NCI-H128 (cell line): ENCODE results near the gene TREH.
A peak's percentile ranks its signal among the peaks of the same experiment; 100 is the strongest.

ENCODE experiments used
- DNase-seq: peaks from one replicate; lab custom pipeline; 2025; ENCODE audit not compliant: unreplicated experiment; lab: John Stamatoyannopoulos, UW

The TREH gene

GRCh38 chr11:118631142-118631909 lies 48.1 kb downstream of the TREH start:
- no peak for DNase-seq

GRCh38 chr11:118629761-118630661 lies 49.4 kb downstream of the TREH start:
- no peak for DNase-seq

GRCh38 chr11:118628861-118629549 lies 50.4 kb downstream of the TREH start:
- DNase-seq, result no peak

GRCh38 chr11:118628432-118628831 lies 51.0 kb downstream of the TREH start:
- no peak for DNase-seq

DNA sequence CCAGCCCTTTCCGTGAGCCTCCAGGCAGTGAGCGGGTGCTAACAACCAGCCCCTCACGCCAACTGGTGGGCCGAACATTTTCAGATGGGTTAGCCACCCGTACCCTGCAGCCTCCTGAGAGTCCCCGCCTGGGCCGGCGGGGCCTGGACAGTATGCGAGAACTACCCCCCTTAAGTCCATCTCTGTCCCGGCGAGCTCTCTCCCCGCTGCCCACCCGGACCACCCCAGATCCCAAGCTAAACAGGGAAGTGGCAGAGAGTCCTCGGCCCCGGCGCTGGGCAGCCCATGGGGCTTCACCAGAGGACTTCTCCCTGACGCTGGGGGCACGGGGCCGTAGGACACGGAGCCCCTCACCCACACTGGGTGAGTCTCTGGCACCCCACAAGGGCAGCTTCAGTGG lies 51.4 kb downstream of the TREH start:
- no peak for DNase-seq

DNA sequence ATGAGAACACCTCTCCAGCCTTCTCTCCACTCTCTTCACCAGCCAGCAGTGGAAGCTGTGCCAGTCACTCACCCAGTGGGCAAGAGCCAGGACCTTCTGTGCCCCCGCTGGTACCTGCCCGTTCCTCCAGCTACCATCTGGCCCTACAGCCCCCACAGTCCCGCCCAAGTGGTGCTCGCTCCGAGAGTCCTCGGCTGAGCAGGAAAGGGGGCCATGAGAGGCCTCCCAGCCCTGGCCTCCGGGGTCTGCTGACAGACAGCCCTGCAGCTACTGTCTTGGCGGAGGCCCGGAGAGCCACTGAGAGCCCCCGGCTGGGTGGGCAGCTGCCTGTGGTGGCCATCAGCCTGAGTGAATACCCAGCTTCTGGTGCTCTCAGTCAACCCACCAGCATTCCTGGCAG lies 51.9 kb downstream of the TREH start:
- DNase-seq, result no peak

DNA sequence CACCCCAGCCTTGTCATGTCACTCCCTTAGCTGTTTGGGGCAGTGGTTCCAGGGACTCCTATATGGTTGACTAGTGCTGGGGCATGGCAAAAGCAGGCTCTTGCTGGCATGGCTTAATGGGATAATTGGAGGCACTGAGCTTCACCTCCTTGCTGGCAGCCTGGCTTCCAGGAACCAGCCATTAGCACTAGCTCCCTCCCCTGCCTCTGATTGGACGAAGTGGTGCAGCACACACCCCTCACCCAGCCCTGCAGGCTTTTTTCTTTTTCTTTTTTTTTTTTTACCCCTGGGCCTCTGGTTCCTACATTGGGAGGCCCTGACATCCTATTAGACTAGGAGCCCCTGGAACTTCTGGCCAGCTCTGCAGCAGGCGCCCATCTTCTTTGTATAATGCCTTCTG lies 53.5 kb downstream of the TREH start:
- no peak for DNase-seq

- DNase-seq, result no peak
Measured at GRCh38 chr11:118625036-118625690, 54.3 kb downstream of the TREH start.

DNA sequence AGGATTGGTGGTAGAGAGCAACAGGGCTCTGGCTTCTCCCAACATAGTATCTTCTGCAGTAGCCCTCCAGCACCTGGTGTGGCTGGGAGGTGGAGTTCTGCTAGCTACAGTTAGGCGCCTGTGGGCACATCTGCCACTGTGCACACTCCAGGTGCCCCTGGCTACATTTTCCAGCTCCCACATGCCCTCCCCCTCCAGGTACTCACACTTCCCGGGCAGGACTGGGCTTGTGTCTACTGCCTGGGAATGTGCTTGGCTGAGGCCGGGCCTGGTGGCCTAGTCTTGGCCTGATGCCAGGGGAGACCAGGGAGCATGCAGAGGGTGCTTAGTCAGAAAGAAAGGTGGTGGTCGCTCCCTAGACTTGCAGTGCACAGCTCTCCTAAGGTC lies 56.2 kb downstream of the TREH start:
- DNase-seq, result peak; percentile 73

DNA sequence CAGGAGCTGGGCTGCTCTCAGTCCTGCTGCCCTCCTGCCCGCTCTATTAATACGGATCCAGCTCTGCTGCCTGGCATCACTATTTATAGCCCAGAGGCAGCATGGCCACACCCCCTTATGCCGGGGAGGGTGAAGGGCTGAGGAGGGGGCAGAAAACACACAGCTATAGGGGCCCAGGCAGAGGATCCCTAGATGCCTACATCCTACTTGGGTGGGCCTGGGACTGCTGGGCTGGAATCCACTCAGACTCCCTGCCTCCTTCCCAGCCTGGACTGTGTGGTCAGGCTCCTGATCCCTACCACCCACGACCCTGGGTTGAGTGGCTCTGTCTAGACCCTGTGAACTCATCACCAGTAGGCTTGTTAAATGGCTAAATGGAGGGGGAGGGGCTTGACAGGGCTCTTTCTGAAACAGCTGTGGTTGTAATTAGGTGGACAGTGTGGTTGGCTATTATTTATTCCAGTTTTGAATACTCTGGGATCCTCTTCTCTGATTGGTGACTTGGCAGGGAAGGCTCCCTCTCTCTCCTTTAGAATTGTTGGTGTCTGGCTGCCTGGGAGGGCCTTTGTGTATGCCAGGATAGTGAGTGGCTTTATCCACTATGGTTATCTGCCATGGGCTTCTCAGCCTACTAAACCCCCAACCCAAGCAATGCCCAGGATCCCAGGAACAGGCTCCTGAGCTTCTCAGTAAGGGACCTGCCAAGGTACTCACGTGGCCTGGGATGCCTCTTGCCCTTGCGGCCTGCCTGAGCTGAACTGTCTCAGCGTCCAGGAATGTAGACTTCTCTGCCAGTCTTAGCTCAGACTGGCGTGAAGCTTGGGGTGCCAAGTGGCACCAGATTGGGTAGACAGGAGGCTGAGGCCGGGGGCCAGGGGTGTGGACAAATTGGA lies 56.8 kb downstream of the TREH start:
- DNase-seq, result no peak

DNA sequence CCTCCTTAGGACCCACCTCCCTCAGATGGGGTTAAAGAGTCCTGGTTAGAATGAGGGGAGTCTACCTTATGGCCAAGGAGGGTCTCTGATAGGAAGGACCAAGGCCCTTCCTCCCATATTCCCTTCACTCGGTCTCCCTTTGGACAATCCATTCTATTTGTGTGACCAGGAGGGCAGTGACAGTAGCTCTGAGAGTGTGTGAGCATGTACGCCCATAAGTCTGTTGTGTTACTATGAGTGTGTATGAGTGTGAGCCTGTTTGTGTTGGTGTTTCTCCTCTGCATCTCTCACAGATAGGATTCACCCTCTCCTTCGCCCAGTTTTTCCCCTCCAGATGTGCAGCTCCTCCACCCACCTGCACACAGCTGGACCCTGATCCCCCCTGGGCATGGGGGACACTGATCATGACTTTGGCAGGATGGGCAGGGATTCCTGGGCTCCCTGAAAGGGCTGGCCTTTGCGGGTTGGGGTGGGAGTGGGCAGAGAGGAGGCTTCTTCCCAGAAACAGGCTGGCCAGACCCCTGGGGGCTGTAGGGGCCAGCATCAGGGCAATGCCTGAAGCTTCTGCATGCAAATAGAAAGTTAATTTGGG lies 57.6 kb downstream of the TREH start:
- no peak for DNase-seq

DNA sequence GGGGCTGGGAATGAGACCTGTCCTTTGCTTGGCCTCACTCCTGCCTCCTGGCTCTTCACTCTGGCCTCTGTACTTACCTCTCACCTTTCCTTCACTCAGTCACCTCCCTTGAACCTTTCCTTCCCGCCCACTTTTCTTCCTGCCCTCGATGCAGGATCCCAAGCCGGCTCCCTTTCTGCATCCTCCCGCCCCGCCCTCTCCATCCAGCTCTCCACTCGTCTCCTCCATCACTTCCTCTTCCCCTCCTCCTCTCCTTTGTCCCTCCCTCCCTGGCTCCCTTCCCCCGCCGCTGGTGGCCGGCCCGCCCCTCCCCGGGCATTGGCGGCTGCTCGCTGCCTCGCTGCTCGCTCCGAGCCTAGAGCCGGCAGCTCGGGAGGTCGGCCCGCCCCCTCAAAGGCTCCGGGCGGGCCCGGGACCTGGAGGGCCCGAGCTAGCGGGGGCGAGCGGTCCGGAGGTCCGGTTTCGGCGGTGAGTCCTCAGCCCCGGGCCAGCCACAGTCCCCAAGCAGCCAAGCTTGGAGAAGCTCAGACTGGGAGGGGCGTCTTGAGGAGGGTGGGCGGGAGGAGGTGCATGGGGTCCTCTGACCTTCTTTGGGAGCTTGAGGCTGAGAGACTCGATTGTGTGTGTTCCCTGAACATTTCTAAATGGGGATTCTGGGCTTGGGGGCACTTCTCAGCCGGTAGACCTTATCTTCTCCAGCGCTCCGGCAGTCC lies 58.2 kb downstream of the TREH start:
- peak; percentile 55 for DNase-seq

DNA sequence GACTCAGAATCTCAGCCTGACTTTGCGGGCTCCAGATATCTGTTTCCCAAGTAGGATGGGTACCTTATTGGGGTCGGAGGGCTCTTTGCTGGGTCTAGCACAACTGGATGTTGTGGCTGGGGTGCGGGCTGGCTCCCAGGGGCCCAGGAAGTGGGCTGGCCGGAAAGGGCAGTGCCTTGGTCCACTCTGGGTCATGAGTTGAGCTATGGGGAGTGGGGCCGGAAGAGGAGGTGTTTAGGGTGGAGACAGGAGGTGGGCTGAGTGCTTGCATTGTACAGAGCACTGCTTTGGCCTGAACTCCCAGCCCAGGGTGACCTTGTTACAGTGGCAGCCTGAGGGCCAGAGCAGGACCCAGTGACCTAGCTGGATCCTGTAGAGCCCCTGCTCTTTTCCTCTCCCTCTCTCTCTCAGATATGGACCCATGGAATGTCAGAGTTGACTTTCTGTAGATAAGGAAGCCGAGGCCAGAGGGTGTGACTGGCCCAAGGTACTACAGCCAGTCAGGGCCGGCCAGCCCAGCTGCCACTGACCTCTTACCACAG lies 58.9 kb downstream of the TREH start:
- DNase-seq, result no peak

- no peak for DNase-seq
Measured at GRCh38 chr11:118619444-118620197, 59.8 kb downstream of the TREH start.

DNA sequence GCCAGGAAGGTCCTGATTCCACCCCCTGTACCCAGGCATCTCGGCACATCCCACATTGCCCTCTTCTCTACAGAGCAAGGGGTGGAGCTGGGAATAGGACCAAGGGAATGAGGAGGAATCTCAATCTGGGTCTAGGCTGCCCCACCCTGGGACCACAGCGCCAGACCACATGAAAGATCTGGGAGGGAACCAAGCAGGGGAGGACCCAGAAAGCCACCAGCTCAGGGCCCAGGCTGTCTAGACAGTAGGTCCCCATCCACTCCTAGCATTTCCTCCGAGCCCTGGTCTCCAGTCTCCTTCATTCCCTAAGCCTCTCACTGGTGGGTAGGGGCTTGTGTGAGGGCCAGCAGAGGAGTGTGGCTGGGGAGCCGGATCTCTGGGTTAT lies 60.5 kb downstream of the TREH start:
- DNase-seq, result no peak

DNA sequence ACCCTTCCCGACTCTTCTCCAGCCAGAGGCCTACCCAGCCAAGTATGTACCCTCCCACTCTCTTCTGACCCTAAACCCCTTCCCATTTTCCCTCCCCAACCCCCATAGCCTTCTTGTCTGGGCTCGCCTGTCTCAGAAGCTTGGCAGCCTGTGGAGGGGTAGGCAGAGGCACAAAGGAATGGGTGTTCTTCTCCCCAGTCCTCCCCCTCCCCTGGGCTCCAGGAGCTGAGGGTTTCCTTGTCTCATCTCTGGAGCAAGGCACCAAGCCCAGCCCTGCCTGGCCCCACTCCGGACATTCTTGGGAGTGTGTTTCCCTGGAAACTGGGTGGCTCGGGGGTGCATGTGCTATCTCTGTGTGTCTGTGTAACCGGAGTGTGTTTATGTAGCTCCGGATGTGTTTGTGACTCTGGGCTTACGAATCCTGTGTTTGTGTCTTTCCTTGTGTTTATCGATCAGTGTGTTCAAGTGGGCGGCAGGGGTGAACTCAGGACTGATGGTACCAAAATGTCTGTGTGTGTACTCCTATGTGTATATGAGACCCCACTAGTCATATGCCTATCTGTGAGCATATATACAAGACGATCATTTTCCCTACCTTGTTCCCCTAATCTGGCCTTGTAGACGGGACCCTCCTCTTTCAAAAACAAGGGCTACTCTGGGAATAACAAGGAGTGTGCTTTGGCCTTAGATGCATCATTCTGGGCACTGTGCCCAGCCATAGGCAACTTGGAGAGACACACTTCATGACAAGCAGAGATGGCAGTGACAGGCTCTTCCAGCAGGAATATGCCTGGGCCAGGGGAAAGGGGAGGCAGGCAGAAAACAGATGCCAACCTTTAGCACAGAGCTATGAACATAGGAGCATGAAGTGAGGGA lies 61.1 kb downstream of the TREH start:
- no peak for DNase-seq

DNA sequence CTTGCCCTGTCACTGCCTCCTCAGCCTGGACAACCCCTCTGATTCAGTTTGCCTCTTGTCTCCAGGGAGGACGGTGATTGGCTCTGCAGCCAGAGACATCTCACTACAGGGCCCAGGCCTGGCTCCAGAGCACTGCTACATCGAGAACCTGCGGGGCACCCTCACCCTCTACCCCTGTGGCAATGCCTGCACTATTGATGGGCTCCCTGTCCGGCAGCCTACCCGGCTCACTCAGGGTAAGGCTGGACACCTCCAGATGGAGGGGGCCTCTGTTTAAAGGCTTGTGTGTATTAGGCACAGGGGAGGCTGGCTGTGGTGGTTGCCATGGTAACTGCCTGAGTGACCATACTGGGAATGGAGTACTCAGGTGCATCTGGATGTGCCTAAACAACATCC lies 63.5 kb downstream of the TREH start:
- DNase-seq, result no peak
